HG03565 (cell line): Measurements from ENCODE around the gene COL6A2.
"Not testable (repeated sequence)": the region's sequence is repeated elsewhere in the genome, so short reads cannot be mapped to it uniquely, and the experiment has no call there.

Experiments used
- ATAC-seq: cut with Tn5 transposase; IDR thresholded peaks from one replicate; pipeline ENCODE4 v1.9.1; 2021; ENCODE audit warnings: mild to moderate bottlenecking, moderate library complexity; ENCODE audit not compliant: unreplicated experiment

COL6A2 gene

DNA sequence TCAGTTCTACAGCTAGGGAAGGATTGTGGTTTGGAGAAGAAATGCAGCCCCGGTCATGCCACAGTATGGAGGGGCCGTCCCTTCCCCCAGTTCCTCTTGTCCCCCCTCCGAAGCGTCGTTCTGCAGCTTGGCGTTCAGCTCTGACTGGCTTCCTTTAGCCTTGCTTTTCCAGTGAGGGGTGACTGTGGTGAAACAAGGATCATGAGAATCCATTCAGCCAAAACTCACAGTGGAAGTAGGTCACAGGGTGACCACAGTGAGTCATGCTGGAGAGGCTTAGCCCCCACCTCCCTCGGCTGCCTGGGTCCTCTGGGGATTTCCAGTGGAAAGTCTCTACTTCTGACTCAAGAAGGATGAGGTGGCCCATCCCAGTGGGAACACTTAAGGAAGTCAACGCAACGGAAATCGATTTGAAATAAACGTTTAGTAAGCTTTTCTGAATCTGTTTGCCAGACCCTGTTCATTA, 37.3 kb upstream of the COL6A2 start:
- ATAC-seq = no peak

DNA sequence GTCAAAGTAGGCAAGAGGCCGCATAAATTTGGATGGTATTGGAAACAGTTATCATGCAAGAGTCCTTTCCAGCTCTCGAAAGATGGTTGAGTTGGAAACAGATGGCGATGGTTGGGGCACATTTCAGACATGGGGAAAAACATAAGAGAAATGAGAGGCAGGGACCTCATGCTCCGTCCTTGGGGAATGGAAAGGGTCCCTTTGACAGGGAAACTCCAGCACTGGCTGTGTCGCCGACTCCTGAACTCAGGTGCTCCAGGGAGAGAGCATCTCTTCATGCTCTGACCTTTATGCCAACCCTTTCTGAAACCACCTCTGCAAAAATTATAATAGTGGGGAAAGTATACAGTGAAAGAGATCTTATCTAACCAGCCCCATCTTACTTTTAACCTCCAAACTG, 36.8 kb upstream of the COL6A2 start:
- ATAC-seq = no peak

DNA sequence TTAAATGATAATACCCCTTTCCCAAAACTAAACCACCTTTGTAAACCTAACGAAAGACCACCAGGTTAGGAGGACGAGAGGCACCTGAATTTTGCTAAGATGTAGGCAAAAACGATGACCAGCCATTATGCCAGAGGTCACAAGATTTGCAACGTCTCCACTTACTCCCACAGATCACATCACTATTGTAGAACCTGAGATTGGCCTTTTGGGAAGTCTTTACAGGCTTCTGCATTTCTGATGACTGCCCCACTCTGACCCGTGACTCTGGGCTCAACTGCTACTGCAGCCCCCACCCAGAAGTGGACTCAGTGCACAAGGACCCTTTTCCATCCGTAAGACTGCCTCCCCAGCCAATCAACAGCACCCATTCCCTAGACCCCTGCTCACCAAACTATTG, 36.4 kb upstream of the COL6A2 start:
- no peak for ATAC-seq

DNA sequence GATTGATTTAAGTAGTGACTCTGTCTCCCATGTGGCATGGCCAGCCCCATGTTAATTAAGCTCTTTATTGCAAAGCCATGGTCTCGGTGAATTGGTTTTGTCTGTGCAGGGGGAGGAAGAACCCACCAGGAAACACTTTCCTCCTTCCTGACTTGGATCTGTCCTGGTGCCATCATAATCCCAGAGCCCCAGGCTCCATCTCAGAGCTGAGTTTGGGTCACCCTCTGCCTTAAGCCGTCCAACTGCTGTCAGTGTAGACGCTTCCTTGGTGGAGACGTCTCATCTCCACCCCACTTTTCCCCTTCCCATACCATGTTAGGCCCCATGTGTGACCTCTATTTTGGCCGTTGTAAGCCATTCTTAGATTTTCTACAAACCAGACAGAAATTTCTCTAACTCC, 36.0 kb upstream of the COL6A2 start:
- no peak for ATAC-seq

DNA sequence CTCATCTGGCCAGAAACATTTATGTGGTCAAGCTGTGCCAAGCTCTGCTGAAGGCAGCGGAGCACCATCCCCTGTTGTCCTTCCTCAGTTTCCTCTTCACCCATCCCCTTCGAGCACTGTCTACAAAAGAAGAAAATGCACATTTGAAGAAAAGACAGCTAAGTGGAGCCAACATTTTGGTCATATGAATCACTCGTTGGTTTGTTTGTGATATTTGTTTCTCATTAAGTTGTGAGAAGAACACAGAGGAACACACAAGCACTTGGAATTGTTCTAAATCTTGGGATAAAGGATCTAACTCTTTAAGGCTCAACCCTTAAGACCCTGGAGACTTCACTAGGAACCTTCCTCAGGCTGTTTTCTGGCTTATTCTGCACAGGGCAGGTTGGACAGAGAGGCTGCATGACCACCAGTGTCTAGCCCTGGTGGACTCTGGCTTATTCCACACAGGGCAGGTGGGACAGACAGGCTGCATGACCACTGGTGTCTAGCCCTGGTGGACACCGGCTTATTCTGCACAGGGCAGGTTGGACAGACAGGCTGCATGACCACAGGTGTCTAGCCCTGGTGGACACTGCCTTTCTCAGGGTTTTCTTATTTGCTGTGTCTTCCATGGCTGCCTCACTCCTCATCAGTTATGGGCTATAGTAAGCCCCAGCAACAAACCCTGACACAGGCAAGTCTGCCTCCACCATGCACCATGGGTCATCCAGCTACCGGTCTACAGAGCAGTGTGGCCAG, 35.3 kb upstream of the COL6A2 start:
- no peak for ATAC-seq

DNA sequence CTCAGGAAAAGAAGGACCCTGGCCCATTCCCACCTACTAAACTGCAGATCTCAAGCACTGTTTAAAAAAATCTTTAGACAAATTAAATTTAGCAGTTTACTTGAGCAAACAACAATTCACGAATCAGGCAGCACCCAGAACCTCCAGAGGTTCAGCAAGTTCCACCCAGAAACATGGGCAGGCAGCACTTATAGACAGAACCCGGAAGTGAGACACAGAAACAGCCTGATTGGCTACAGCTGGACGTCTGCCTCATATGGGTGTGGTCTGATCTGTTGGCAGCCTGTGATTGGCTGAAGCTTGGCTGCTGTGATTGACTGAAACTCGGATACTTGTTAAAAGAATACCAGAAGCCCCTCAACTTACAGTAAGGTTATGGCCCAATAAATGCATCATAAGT, 34.7 kb upstream of the COL6A2 start:
- no peak for ATAC-seq

DNA sequence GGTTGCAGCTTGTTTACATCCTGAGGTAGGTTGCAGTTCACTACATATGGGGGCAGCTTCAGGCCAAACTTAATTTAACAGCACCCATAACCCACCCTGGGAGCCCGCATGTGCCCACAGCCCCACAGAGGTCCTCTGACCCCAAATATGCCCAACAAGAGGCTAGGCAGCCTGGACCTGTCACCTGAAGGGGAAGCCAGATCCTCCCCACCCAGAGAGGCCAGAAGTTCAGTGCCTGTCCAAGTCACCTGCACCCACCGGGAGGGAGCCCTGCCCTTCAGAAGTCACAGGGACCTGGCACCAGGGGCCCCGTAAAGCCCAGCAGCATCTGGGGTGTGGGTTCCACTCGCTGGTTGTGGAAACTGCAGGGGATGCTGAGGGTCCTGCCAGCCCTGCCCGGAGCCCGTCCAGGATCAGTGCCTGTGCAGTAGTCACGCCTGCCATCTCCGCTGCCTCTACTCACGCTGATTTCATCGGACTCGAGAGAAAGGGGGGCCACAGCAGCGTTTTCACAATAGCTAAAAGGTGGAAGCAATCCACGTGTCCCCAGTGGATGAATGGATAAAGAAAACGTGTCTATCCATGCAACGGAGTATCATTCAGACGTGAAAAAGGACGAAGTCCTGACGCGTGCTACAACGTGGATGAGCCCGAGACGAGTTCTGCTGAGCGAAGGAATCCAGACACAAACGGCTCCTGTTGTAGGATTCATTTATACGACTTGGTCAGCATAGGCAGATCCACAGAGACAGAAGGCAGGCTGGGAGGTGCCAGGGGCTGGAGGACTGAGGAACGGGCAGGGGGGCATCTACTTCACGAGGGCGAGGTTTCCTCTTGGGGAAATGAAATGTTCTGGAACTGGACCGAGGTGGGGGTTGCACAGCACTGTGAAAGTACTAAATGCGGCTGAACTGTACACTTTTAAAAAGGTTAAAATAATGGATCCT, 33.9 kb upstream of the COL6A2 start:
- no peak for ATAC-seq

DNA sequence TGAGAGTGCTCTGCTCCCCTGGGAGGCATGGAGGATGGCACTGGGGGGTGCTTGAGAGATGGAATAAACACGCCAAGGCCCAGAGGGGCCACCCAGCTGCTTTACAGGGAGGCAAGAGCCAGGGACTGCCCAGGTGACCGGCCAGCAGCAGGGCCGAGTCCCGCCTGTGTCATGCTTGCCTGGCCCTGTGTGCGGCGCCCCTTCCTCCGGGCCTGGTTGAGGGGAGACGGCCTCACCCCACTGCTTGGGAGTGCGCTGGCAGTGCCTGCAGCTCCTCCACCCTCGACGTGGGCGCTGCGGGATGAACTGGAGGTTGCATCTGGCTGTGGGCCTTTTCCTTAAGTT, 33.1 kb upstream of the COL6A2 start:
- no peak for ATAC-seq

DNA sequence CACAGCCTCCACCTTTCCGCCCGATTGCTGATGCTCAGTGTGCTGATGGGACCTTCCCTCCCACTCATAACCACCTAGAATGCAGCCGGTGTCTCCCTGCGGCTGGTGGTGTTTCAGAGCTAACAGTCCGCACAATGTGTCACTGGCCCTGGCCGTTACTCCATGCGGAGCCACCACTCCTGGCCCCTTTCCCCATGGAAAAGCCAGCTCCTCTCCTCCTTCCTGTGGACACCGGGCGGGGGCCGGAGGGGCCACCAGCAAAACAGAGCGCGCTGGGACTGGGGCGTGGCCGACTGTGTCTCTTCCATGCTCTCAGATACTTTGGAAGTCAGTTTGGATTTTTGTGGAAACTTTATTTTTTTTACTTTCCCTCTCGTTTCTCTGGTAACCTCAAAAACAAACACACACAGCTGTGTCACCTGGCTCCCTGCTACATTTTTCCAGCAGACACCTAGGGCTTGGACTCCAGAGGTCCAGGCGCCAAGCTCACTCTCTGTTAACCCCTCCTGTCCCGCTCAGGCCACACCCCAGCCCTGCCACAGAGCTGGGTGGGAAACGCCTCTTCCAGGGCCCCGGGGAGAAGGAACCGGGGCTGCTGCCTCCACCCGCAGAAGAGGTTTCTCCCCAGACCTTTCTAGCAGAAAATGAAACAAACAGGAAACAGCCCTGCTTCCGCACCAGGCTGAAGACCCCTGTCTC, 32.5 kb upstream of the COL6A2 start:
- no peak for ATAC-seq

DNA sequence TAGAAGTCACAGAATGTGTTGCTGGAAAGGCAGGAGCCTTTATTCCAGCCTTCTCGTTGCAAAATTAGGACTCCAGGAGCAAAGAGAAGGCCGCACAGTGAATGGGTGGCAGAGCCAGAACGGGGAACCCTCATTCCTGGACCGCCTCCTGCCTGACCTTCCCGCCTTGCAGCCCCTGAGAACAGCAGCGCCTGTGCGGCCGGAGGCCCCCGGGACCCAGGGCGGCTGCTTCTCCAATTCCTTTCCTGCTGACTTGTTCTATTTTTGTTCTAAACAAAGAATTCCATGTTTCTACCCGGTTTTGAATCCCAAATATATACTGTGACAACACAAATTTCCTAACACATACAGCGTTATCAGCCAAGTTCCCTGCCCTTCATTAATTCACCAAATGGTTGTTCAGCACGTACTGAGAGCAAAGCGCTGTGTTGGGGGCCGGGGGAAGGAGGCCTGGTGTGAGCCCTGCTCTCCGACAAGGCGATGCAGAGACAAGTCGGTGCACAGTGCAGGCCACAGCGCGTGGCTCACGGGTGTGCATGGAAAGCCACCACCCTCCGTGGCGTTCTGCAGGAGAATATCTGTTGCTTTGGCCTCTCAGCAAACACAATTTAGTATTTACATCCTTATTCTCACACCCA, 31.9 kb upstream of the COL6A2 start:
- ATAC-seq = no peak

DNA sequence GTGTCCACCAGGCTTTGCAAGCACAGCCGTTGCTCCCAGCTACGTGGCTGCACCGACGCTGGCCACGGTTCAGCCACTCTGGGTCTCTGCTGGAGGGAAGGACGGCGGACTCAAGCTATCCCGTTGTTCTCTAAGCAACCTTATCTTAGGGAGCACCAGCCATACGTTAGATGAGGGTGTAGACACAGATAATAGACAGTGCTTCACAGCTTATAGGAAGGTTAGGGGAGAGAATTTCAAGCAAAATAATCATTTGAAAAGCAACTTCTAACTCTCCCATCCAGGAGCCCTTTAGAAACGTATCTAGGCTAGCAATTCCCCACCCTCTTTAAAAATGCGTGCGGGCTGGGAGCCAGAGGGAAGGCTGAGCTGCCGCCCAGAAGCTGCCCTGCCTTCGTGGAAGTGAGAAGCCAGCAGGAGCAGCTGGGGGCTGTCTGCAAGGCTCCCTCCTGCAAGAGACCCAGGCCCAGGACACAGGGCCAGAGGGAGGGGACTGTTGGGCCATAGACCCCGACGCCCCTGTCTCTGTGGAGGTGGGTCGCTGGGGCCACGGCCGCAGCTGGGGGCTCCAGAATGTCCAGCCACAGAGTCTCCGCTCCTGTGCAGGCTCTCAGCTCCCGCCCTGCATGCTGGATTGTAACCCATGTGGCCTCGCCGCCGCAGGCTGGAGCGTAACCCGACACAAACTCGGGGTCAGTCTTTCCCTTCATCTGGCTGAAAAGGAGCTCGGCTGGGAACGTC, 31.2 kb upstream of the COL6A2 start:
- no peak for ATAC-seq

DNA sequence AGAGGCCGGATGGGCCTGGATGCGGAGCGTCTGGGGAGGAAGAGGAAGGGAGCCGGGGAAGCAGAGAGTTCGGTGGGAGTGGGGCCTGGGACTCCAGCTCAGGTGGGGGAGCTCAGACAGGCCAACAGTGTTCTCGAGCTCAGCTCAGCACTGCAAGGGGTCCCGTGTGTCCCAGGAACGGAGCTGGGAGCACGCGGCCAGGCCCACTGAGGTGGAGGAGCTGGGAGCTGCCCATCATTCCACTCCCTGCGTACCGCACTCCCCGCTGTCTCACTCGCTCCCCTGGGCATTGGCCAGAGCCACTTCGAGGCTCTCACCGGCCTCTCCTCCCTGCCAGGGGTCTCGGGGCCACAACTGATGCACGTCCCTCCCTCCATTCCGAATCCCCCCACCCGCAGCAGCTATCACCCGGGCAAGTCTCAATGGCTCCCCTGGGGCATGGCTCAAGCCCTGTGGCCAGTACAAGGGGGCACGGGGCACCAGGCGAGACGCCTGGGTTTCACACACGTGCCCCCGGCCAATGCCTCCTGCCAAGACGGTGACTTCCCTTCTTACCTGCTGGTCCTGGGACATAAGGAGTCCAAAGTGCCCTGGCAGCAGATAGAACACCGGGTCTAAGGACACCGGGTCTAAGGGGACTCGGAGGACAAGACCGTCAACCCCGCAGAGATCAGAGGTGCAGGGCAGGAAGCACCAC, 30.3 kb upstream of the COL6A2 start:
- ATAC-seq = no peak

DNA sequence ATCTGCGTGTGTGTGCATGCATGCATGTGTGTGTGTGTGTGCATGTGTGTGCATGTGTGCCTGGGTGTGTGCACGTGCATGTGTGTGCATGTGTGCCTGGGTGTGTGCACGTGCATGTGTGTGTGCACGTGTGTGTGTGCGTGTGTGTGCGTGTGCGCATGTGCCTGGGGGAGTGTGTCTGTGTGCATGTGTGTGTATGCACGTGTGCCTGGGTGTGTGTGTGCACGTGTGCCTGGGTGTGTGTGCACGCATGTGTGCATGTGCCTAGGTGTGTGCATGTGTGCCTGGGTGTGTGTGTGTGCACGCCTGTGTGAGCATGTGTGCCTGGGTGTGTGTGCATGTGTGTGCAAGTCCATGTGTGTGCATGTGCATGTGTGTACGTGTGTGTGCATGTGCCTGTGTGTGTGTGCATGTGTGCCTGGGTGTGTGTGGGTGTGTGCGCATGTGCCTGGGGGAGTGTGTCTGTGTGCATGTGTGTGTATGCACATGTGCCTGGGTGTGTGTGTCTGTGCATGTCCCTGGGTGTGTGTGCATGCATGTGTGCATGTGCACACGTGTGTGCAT, 29.3 kb upstream of the COL6A2 start:
- ATAC-seq = no peak

DNA sequence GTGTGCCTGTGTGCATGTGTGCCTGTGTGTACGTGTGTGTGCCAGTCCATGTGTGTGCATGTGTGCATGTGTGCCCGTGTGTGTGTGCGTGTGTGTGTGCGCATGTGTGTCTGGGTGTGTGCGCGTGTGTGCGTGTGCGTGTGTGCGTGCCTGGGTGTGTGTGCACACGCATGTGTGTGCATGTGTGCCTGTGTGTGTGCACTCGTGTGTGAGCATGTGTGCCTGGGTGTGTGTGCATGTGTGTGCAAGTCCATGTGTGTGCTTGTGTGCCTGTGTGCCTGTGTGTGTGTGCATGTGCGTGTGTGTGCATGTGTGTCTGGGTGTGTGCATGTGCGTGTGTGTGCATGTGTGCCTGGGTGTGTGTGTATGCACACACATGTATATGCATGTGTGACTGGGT, 28.7 kb upstream of the COL6A2 start:
- ATAC-seq = no peak

DNA sequence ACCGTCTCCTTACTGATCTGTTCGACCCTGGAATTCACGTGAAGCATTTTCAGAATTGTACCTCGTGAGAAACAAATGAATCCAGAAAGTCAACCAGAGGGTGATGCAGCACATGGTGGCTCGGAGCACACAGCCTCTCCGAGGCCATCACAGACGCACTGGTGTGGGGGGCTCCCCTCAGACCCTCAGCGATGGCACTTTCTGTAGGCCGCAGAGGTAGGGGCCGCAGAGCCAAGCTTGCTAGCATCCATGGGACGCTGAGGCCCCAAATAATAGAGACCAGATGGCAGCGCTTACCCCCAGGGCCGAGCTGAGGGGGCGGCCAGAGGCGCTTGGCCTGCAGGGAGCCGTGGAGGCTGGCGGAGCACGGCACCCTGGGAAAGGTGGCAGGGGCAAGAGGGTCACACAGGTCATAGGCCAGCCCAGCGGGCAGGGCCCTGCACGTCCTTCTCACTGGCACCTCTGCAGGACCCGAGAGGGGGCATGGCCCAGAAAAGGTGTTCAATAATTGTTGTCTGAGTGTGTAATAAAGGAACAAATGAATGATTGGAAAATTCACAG, 28.1 kb upstream of the COL6A2 start:
- no peak for ATAC-seq

DNA sequence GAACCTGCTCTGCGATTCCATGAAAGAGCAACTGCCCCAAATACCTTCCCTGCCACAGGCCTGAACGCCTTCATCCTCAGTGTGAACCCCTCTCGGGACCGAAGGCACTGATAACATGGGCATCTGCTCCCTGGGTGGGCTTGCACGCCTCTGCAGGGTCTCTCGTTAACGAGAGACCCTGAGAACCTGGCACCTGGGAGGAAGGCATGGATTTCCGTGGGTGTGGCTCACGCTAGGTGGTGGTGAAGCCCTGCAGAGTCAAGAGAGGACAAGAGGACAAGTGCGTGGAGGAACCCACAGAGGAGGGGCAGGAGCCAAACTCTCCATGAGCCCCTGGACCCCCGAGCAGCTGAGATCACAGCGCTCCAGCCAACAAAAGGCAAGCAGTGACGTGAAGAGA, 26.8 kb upstream of the COL6A2 start:
- ATAC-seq = no peak

DNA sequence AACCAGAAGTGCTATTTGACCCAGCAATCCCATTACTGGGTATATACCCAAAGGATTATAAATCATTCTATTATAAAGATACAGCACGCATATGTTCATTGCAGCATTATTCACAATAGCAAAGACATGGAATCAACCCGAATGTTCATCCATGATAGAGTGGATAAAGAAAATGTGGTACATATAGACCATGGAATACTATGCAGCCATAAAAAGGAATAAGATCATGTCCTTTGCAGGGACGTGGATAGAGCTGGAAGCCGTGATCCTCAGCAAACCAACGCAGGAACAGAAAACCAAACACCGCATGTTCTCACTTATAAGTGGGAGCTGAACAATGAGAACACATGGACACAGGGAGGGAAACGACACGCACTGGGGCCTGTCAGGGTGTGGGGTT, 21.2 kb upstream of the COL6A2 start:
- ATAC-seq = not testable (repeated sequence)

DNA sequence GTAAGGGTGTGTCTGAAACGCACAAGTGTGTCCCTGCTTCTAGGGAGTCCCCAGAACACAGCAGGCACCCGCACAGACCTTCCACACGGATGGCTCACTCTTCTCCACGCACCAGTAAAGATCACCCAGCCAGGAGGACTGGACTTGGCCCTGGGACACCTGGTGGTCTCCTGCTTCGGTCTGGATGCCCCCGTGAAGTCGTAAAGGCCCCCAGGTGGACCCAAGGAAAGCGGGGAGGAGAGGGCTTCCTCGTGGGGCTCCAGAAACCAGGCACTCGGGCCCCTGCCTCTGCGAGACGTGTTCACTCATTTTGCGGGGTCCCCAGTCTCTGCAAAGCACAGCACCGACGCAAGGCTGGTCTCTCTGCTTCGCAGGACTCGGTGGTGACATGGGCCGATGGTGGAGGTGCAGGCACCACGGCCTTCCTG, 20.2 kb upstream of the COL6A2 start:
- ATAC-seq = no peak

DNA sequence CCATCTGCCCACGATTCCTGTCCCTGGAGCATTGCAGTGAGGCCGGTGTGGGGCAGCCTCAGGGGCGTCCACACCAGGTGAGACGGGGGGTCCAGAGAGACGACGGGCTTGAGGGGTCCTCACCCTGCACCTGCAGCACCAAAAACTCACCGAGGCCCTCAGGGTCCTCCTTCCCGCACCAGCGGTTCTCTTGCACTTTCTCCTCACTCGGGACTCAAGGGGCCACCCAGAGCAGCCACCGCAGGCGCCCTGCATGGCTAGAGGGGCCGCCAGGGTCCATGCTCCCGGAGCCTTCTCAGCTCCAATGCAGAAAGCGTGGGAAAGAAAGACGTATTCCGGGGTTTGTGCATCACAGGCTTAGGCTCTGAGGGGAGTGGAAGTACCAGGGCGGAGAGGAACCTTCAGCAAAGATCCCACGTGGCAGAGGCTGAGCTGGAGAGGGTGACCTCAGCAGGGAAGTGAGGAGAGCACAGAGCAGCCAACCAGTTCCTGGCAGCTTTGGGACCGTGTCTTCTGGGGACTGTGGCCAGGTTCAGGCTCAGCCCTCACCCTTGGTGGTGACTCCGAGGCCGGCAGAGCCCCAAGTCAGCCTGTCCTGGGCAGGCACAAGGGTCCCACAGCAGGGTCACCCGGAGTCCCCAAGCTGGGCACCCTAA, 19.5 kb upstream of the COL6A2 start:
- no peak for ATAC-seq
